AG09319 (cell line): Measurements from ENCODE around the gene SARDH.

Experiments used
- DNase-seq: peaks from one replicate; pipeline ENCODE4 v3.0.0-alpha.2; 2010; ENCODE audit warnings: low read depth; ENCODE audit errors: extremely low read depth
- TF ChIP-seq, protein P1 (sequence below): IDR thresholded peaks from 2 replicates; pipeline ENCODE4 v1.5.1; 2011; ENCODE audit warnings: low read depth, mild to moderate bottlenecking, inconsistent platforms, low read length, moderate library complexity

SARDH gene

DNA sequence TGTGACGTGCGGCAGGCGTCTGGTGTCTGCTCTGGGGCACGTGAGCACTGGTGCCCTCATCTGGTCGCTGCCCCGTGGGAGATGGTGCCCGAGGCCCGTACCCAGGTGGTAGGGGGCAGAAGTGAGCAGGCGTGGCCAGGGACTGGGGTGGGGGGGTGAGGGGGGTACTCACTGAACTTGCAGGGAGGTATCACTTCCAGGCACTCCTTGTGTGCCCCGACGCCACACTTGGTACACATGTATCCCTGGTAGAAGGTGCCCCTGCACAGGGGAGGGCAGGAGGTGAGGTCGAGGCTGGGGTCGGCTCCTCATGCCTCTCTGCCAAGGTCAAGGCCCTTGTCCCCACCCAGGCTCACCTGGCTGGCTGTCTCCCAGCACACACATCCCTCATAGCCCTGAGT is 45.2 kb upstream of the SARDH start:
- DNase-seq, result no peak
- TF ChIP-seq, protein P1, sequence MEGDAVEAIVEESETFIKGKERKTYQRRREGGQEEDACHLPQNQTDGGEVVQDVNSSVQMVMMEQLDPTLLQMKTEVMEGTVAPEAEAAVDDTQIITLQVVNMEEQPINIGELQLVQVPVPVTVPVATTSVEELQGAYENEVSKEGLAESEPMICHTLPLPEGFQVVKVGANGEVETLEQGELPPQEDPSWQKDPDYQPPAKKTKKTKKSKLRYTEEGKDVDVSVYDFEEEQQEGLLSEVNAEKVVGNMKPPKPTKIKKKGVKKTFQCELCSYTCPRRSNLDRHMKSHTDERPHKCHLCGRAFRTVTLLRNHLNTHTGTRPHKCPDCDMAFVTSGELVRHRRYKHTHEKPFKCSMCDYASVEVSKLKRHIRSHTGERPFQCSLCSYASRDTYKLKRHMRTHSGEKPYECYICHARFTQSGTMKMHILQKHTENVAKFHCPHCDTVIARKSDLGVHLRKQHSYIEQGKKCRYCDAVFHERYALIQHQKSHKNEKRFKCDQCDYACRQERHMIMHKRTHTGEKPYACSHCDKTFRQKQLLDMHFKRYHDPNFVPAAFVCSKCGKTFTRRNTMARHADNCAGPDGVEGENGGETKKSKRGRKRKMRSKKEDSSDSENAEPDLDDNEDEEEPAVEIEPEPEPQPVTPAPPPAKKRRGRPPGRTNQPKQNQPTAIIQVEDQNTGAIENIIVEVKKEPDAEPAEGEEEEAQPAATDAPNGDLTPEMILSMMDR, result no peak

GRCh38 chr9:133782157-133783130 is 44.3 kb upstream of the SARDH start:
- TF ChIP-seq, protein P1, result peak; percentile 88
- DNase-seq, result peak; percentile 22

- TF ChIP-seq, protein P1, result no peak
- DNase-seq, result no peak
Measured at GRCh38 chr9:133781828-133782135, 43.6 kb upstream of the SARDH start.

- no peak for DNase-seq
- TF ChIP-seq, protein P1, result no peak
Measured at GRCh38 chr9:133780962-133781827, 43.0 kb upstream of the SARDH start.

DNA sequence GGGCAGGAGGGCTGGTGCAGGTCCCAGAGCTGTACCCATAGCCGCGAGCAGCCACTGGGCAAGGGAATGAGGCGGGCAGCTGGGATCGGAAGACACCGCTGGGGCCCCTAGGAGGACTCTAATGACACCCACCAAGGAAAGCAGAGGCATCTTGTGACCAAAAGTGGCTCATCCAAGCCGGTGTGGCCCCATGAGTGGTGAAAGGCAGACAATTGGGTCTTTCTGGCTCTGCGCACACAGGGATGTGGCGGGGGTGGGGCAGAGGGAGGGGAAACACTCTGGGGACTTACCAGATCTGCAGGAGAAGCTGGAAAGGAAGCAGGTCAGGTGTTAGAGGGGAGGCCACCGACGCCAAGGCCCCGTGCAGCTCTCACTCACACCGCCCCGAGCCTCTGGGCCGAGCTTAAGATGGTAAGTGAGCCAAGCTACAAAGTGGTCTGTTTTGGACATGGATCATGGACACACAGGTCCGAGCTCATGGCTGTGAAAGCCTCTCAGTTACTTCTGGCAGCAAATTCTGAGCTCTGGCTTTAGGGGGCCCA is 42.3 kb upstream of the SARDH start:
- TF ChIP-seq, protein P1, result no peak
- no peak for DNase-seq

- TF ChIP-seq, protein P1, result no peak
- DNase-seq, result no peak
Measured at GRCh38 chr9:133779516-133780403, 41.6 kb upstream of the SARDH start.
